Duodenal mucosa (tissue), 2 donors: ENCODE measurements around the gene RAD51AP1.
"Not testable (repeated sequence)": the region's sequence is repeated elsewhere in the genome, so short reads cannot be mapped to it uniquely, and the experiment has no call there.

Experiments
- H3K27ac ChIP-seq: one replicate; pipeline ENCODE4 v1.7.0; 2013; ENCODE audit warnings: low read depth, low read length
- H3K27me3 ChIP-seq, 2 donors: one replicate each; pipeline ENCODE4 v1.7.0; 2013; ENCODE audit warnings: low read length in 2 of 2, control low read depth in 1 of 2; ENCODE audit not compliant: insufficient read depth in 2 of 2, control insufficient read depth in 1 of 2
- H3K36me3 ChIP-seq, 2 donors: one replicate each; pipeline ENCODE4 v1.7.0; 2013; ENCODE audit warnings: low read length in 2 of 2, control low read depth in 1 of 2; ENCODE audit not compliant: insufficient read depth in 2 of 2, control insufficient read depth in 1 of 2
- H3K4me1 ChIP-seq, 2 donors: one replicate each; pipeline ENCODE4 v1.7.0; 2013; ENCODE audit warnings: low read length in 2 of 2, control low read depth in 1 of 2; ENCODE audit not compliant: insufficient read depth in 2 of 2, control insufficient read depth in 1 of 2
- H3K4me3 ChIP-seq, 2 donors: one replicate each; pipeline ENCODE4 v1.7.0; 2013; ENCODE audit warnings: low read length in 2 of 2, low read depth in 1 of 2
- H3K9ac ChIP-seq, 2 donors: one replicate each; pipeline ENCODE4 v1.7.0; 2013; ENCODE audit warnings: low read length in 2 of 2, low read depth in 1 of 2
- H3K9me3 ChIP-seq, 2 donors: one replicate each; pipeline ENCODE4 v1.7.0; 2013; ENCODE audit warnings: low read length in 2 of 2, control low read depth in 1 of 2; ENCODE audit not compliant: control insufficient read depth in 1 of 2

The RAD51AP1 gene

GRCh38 chr12:4518106-4518728 lies 20.5 kb upstream of the RAD51AP1 start:
- H3K27me3 ChIP-seq: no peaks in the 10 kb centered on the region
- no peak overlapping the region for H3K9ac ChIP-seq
- no peak overlapping the region for H3K4me3 ChIP-seq
- H3K27ac ChIP-seq: no peak overlapping the region
- H3K4me1 ChIP-seq: no peaks in the 10 kb centered on the region
- peaks cover 13 to 44% of the 10 kb centered on the region in 2 donors for H3K36me3 ChIP-seq
- H3K9me3 ChIP-seq: no peaks in the 10 kb centered on the region

- peaks cover 13 to 40% of the 10 kb centered on the region in 2 donors for H3K36me3 ChIP-seq
- not testable (repeated sequence) for H3K4me3 ChIP-seq, H3K9me3 ChIP-seq, H3K9ac ChIP-seq, H3K4me1 ChIP-seq, H3K27me3 ChIP-seq, H3K27ac ChIP-seq
These were observed 15.2 kb upstream of the RAD51AP1 start for GRCh38 chr12:4523443-4523842.

- no peak overlapping the region for H3K9ac ChIP-seq
- no peaks in the 10 kb centered on the region for H3K27me3 ChIP-seq
- no peaks in the 10 kb centered on the region for H3K4me1 ChIP-seq
- peaks cover 12 to 37% of the 10 kb centered on the region in 2 donors for H3K36me3 ChIP-seq
- H3K4me3 ChIP-seq: no peak overlapping the region
- H3K9me3 ChIP-seq: no peaks in the 10 kb centered on the region
- no peak overlapping the region for H3K27ac ChIP-seq
These were observed 11.7 kb upstream of the RAD51AP1 start for GRCh38 chr12:4526923-4527546.

- Histone ChIP-seq H3K27me3 (no peaks in the 10 kb centered on the region), H3K27ac (no peak overlapping the region), H3K9ac (no peak overlapping the region), H3K4me3 (no peak overlapping the region), H3K36me3 (peaks cover 12 to 40% of the 10 kb centered on the region in 2 donors), H3K4me1 (no peaks in the 10 kb centered on the region), H3K9me3 (no peaks in the 10 kb centered on the region)
These were observed 8.5 kb upstream of the RAD51AP1 start for GRCh38 chr12:4530160-4530559.

- Histone ChIP-seq H3K4me3 (no peak overlapping the region), H3K9me3 (no peaks in the 10 kb centered on the region), H3K27me3 (no peaks in the 10 kb centered on the region), H3K27ac (no peak overlapping the region), H3K4me1 (no peaks in the 10 kb centered on the region), H3K9ac (no peak overlapping the region), H3K36me3 (peaks cover 12 to 39% of the 10 kb centered on the region in 2 donors)
These were observed 7.6 kb upstream of the RAD51AP1 start for GRCh38 chr12:4530982-4531586.

GRCh38 chr12:4535092-4535491 lies 3.6 kb upstream of the RAD51AP1 start:
- H3K4me1 ChIP-seq: peaks cover 18 to 21% of the 10 kb centered on the region in 2 donors
- no peaks in the 10 kb centered on the region for H3K9me3 ChIP-seq
- no peak overlapping the region for H3K9ac ChIP-seq
- H3K36me3 ChIP-seq: peaks cover 12 to 29% of the 10 kb centered on the region in 2 donors
- no peaks in the 10 kb centered on the region for H3K27me3 ChIP-seq
- no peak overlapping the region for H3K4me3 ChIP-seq
- no peak overlapping the region for H3K27ac ChIP-seq

- Histone ChIP-seq H3K4me1 (peaks cover 18 to 21% of the 10 kb centered on the region in 2 donors), H3K36me3 (peaks cover 12 to 29% of the 10 kb centered on the region in 2 donors), H3K27ac (no peak overlapping the region), H3K9me3 (no peaks in the 10 kb centered on the region), H3K4me3 (no peak overlapping the region), H3K9ac (no peak overlapping the region), H3K27me3 (no peaks in the 10 kb centered on the region)
These were observed 2.8 kb upstream of the RAD51AP1 start for GRCh38 chr12:4535871-4536270.

GRCh38 chr12:4539167-4539870 lies 629 bp downstream of the RAD51AP1 start:
- Histone ChIP-seq H3K27me3 (no peaks in the 10 kb centered on the region), H3K9ac (peak overlapping the region; percentile 61 to 65), H3K4me3 (peak overlapping the region; percentile 86 to 99), H3K36me3 (peaks cover 0 to 6% of the 10 kb centered on the region in 2 donors), H3K4me1 (peaks cover 18 to 21% of the 10 kb centered on the region in 2 donors), H3K27ac (no peak overlapping the region), H3K9me3 (no peaks in the 10 kb centered on the region)

- Histone ChIP-seq H3K4me3 (no peak overlapping the region), H3K27ac (no peak overlapping the region), H3K9me3 (no peaks in the 10 kb centered on the region), H3K36me3 (peaks cover 0 to 1% of the 10 kb centered on the region in 2 donors), H3K27me3 (no peaks in the 10 kb centered on the region), H3K9ac (no peak overlapping the region), H3K4me1 (peaks cover 18 to 21% of the 10 kb centered on the region in 2 donors)
These were observed 1.5 kb downstream of the RAD51AP1 start for GRCh38 chr12:4540170-4540569.

GRCh38 chr12:4540638-4541037 lies 1.9 kb downstream of the RAD51AP1 start:
- Histone ChIP-seq H3K4me1 (peaks cover 18 to 21% of the 10 kb centered on the region in 2 donors), H3K27me3 (no peaks in the 10 kb centered on the region), H3K36me3 (no peaks in the 10 kb centered on the region), H3K9me3 (no peaks in the 10 kb centered on the region), H3K27ac (no peak overlapping the region), H3K4me3 (no peak overlapping the region), H3K9ac (no peak overlapping the region)
